GM21360 (cell line): ENCODE results near the gene ADGRG6.

ENCODE experiments used
- ATAC-seq: cut with Tn5 transposase; IDR thresholded peaks from one replicate; pipeline ENCODE4 v1.9.1; 2021; ENCODE audit warnings: mild to moderate bottlenecking, moderate library complexity; ENCODE audit not compliant: unreplicated experiment

The ADGRG6 gene

GRCh38 chr6:142474531-142475289 lies 172.9 kb downstream of the ADGRG6 start:
- peak; percentile 50 for ATAC-seq

- no peak for ATAC-seq
Observed at GRCh38 chr6:142476452-142476851, 174.6 kb downstream of the ADGRG6 start.

- ATAC-seq: no peak
Observed at GRCh38 chr6:142478117-142478516, 176.3 kb downstream of the ADGRG6 start.

- no peak for ATAC-seq
Observed at GRCh38 chr6:142481466-142481865, 179.7 kb downstream of the ADGRG6 start.

- ATAC-seq: no peak
Observed at GRCh38 chr6:142482249-142482648, 180.4 kb downstream of the ADGRG6 start.

- ATAC-seq: no peak
Observed at GRCh38 chr6:142482974-142483373, 181.2 kb downstream of the ADGRG6 start.

- no peak for ATAC-seq
Observed at GRCh38 chr6:142485256-142485655, 183.4 kb downstream of the ADGRG6 start.

- no peak for ATAC-seq
Observed at GRCh38 chr6:142489722-142490610, 188.2 kb downstream of the ADGRG6 start.
